WERI-Rb-1 (cell line): Measurements from ENCODE around the gene GDF11.
"Not testable (repeated sequence)": the region's sequence is repeated elsewhere in the genome, so short reads cannot be mapped to it uniquely, and the experiment has no call there.

Experiments used
- DNase-seq: peaks from one replicate; pipeline ENCODE4 v3.0.0-alpha.2; 2020
- H3K27ac ChIP-seq: fragments of 250-450 bp; sonication (Bioruptor Pico); 2 replicates; pipeline ENCODE4 v1.5.1; 2020; ENCODE audit warnings: mild to moderate bottlenecking, moderate library complexity
- H3K27me3 ChIP-seq: fragments of 250-450 bp; sonication (Bioruptor Pico); 2 replicates; pipeline ENCODE4 v1.5.1; 2021; ENCODE audit warnings: mild to moderate bottlenecking, low read depth, moderate library complexity; ENCODE audit not compliant: insufficient read depth, severe bottlenecking
- H3K36me3 ChIP-seq: fragments of 250-450 bp; sonication (Bioruptor Pico); 2 replicates; pipeline ENCODE4 v1.5.1; 2020; ENCODE audit warnings: mild to moderate bottlenecking, moderate library complexity
- H3K4me3 ChIP-seq: 2 replicates; pipeline ENCODE4 v1.5.1; 2011; ENCODE audit warnings: low read depth, mild to moderate bottlenecking, control low read depth, low read length
- H3K9me3 ChIP-seq: fragments of 250-450 bp; sonication (Bioruptor Pico); 2 replicates; pipeline ENCODE4 v1.5.1; 2021; ENCODE audit warnings: mild to moderate bottlenecking, moderate library complexity; ENCODE audit not compliant: severe bottlenecking
- CTCF ChIP-seq: IDR thresholded peaks from 2 replicates; pipeline ENCODE4 v1.5.1; 2011; ENCODE audit warnings: low read depth, mild to moderate bottlenecking, control low read depth, inconsistent platforms, low read length

GDF11 gene

GRCh38 chr12:55748230-55748993, 5.5 kb downstream of the GDF11 start:
- no peak for DNase-seq
- peaks cover 63% of the 10 kb centered on the region for H3K36me3 ChIP-seq
- H3K27me3 ChIP-seq, result no peaks in the 10 kb centered on the region
- no peaks in the 10 kb centered on the region for H3K9me3 ChIP-seq
- H3K4me3 ChIP-seq, result no peak overlapping the region
- no peak for TF ChIP-seq CTCF
- no peak overlapping the region for H3K27ac ChIP-seq

GRCh38 chr12:55755246-55755645, 12.3 kb downstream of the GDF11 start:
- no peaks in the 10 kb centered on the region for H3K27me3 ChIP-seq
- H3K4me3 ChIP-seq, result no peak overlapping the region
- no peak for DNase-seq
- peaks cover 92% of the 10 kb centered on the region for H3K36me3 ChIP-seq
- H3K9me3 ChIP-seq, result peaks cover 2% of the 10 kb centered on the region
- no peak overlapping the region for H3K27ac ChIP-seq
- TF ChIP-seq CTCF, result no peak

GRCh38 chr12:55757701-55758100, 14.8 kb downstream of the GDF11 start:
- Histone ChIP-seq H3K27me3 (no peaks in the 10 kb centered on the region), H3K36me3 (peaks cover 89% of the 10 kb centered on the region), H3K9me3 (peaks cover 2% of the 10 kb centered on the region), H3K4me3 (no peak overlapping the region), H3K27ac (peak overlapping the region; percentile 71)
- TF ChIP-seq CTCF, result no peak
- peak; percentile 15 for DNase-seq

GRCh38 chr12:55758575-55758974, 15.7 kb downstream of the GDF11 start:
- H3K9me3 ChIP-seq, H3K4me3 ChIP-seq, H3K27me3 ChIP-seq, DNase-seq, H3K27ac ChIP-seq: not testable (repeated sequence)
- H3K36me3 ChIP-seq, result peaks cover 84% of the 10 kb centered on the region

- Histone ChIP-seq H3K27ac (no peak overlapping the region), H3K27me3 (no peaks in the 10 kb centered on the region), H3K9me3 (peaks cover 2% of the 10 kb centered on the region), H3K36me3 (peaks cover 65% of the 10 kb centered on the region), H3K4me3 (no peak overlapping the region)
- no peak for TF ChIP-seq CTCF
- no peak for DNase-seq
Measured at GRCh38 chr12:55760663-55761062, 17.7 kb downstream of the GDF11 start.

- H3K4me3 ChIP-seq, result no peak overlapping the region
- TF ChIP-seq CTCF, result no peak
- no peak overlapping the region for H3K27ac ChIP-seq
- H3K36me3 ChIP-seq, result peaks cover 58% of the 10 kb centered on the region
- DNase-seq, result no peak
- H3K27me3 ChIP-seq, result no peaks in the 10 kb centered on the region
- H3K9me3 ChIP-seq, result peaks cover 2% of the 10 kb centered on the region
Measured at GRCh38 chr12:55762646-55763045, 19.7 kb downstream of the GDF11 start.
